GM12878 (cell line): ENCODE results near the gene SLC12A2.

Experiments
- ASH2L ChIP-seq: fragments of 300-600, 200-600 bp; sonication (generic); IDR thresholded peaks from 2 replicates; pipeline ENCODE4 v1.6.1; 2017; ENCODE audit warnings: low read depth, mild to moderate bottlenecking, borderline replicate concordance
- BHLHE40 ChIP-seq, 2 experiments: fragments of 450-650 bp in 1 of 2; IDR thresholded peaks; 2 replicates each; pipeline ENCODE4 v1.6.1; 2011 to 2017; ENCODE audit warnings: low read depth in 2 of 2, borderline replicate concordance in 1 of 2, improper control_type of control experiment in 1 of 2, low read length in 1 of 2, mild to moderate bottlenecking in 1 of 2
- CEBPB ChIP-seq, 2 experiments: fragments of 150-350 bp in 1 of 2; IDR thresholded peaks; 2 replicates each; pipeline ENCODE4 v1.6.1; 2012 to 2014; ENCODE audit warnings: low read depth in 2 of 2, low read length in 2 of 2, borderline replicate concordance in 1 of 2, inconsistent platforms in 1 of 2
- CTCF ChIP-seq, 3 experiments: IDR thresholded peaks in 2 of 3; conservative IDR thresholded peaks in 1 of 3; 2 replicates each; pipeline ENCODE4 v1.5.1; 2011; ENCODE audit warnings: low read depth in 3 of 3, low read length in 3 of 3, mild to moderate bottlenecking in 3 of 3, control low read depth in 2 of 3, moderate library complexity in 2 of 3, inconsistent platforms in 1 of 3, mixed read lengths in 1 of 3; ENCODE audit not compliant: control insufficient read depth in 2 of 3, insufficient read depth in 1 of 3; ENCODE audit errors: extremely low read depth in 1 of 3
- EED ChIP-seq: sonication (generic); IDR thresholded peaks from 2 replicates; pipeline ENCODE4 v1.6.1; 2016; ENCODE audit warnings: antibody characterized with exemption, low read depth
- FOXM1 ChIP-seq: IDR thresholded peaks from 2 replicates; pipeline ENCODE4 v1.6.1; 2012; ENCODE audit warnings: low read depth, mild to moderate bottlenecking, inconsistent platforms, low read length, moderate library complexity
- GABPA ChIP-seq: IDR thresholded peaks from 2 replicates; pipeline ENCODE4 v1.6.1; 2014; ENCODE audit warnings: antibody characterized with exemption, low read depth, mild to moderate bottlenecking, inconsistent platforms
- JUNB ChIP-seq: IDR thresholded peaks from 2 replicates; pipeline ENCODE4 v1.6.1; 2016; ENCODE audit warnings: antibody characterized with exemption, mild to moderate bottlenecking
- MEF2A ChIP-seq: IDR thresholded peaks from 2 replicates; pipeline ENCODE4 v1.6.1; 2011; ENCODE audit warnings: low read depth, mild to moderate bottlenecking, low read length, moderate library complexity; ENCODE audit not compliant: insufficient read depth
- NFIC ChIP-seq: IDR thresholded peaks from 2 replicates; pipeline ENCODE4 v1.6.1; 2012; ENCODE audit warnings: low read depth, mild to moderate bottlenecking, inconsistent platforms, low read length, moderate library complexity
- POLR2A ChIP-seq: IDR thresholded peaks from 2 replicates; pipeline ENCODE4 v1.6.1; 2011; ENCODE audit warnings: low read depth, mild to moderate bottlenecking, low read length
- REST ChIP-seq: IDR thresholded peaks from 2 replicates; pipeline ENCODE4 v1.6.1; 2012; ENCODE audit warnings: mild to moderate bottlenecking, low read depth, low read length
- TAF1 ChIP-seq: IDR thresholded peaks from 2 replicates; pipeline ENCODE4 v1.6.1; 2011; ENCODE audit warnings: mild to moderate bottlenecking, low read depth, low read length, borderline replicate concordance
- USF2 ChIP-seq: IDR thresholded peaks from 2 replicates; pipeline ENCODE4 v1.6.1; 2011; ENCODE audit warnings: low read depth, low read length, improper control_type of control experiment, borderline replicate concordance

GRCh38 chr5:128060644-128061385 lies 22.8 kb upstream of the SLC12A2 start:
- no peak for TF ChIP-seq EED
- no peak for TF ChIP-seq CTCF (IDR thresholded peaks at IDR 0.05 in 2 of 3, conservative IDR thresholded peaks at IDR 0.05 in 1 of 3; ENCODE audit: control insufficient read depth in 2 of 3, extremely low read depth in 1 of 3, insufficient read depth in 1 of 3, low read depth in 3 of 3, low read length in 3 of 3)
- no peak for TF ChIP-seq NFIC
- TF ChIP-seq USF2: no peak
- TF ChIP-seq BHLHE40 (IDR thresholded peaks at IDR 0.05; ENCODE audit: borderline replicate concordance in 1 of 2, low read depth in 2 of 2, low read length in 1 of 2): no peak
- TF ChIP-seq TAF1: no peak
- no peak for TF ChIP-seq MEF2A
- TF ChIP-seq CEBPB (IDR thresholded peaks at IDR 0.05; ENCODE audit: borderline replicate concordance in 1 of 2, low read depth in 2 of 2, low read length in 2 of 2): no peak
- TF ChIP-seq POLR2A: no peak
- no peak for TF ChIP-seq JUNB
- no peak for TF ChIP-seq GABPA
- no peak for TF ChIP-seq REST
- TF ChIP-seq FOXM1: no peak
- TF ChIP-seq ASH2L: no peak
